GM19467 (cell line): ENCODE measurements around the gene IQSEC3.
"Not testable (repeated sequence)": the region's sequence is repeated elsewhere in the genome, so short reads cannot be mapped to it uniquely, and the experiment has no call there.

ENCODE experiments used
- ATAC-seq: cut with Tn5 transposase; IDR thresholded peaks from one replicate; pipeline ENCODE4 v1.9.1; 2021; ENCODE audit warnings: mild to moderate bottlenecking, moderate library complexity; ENCODE audit not compliant: unreplicated experiment

Gene IQSEC3

DNA sequence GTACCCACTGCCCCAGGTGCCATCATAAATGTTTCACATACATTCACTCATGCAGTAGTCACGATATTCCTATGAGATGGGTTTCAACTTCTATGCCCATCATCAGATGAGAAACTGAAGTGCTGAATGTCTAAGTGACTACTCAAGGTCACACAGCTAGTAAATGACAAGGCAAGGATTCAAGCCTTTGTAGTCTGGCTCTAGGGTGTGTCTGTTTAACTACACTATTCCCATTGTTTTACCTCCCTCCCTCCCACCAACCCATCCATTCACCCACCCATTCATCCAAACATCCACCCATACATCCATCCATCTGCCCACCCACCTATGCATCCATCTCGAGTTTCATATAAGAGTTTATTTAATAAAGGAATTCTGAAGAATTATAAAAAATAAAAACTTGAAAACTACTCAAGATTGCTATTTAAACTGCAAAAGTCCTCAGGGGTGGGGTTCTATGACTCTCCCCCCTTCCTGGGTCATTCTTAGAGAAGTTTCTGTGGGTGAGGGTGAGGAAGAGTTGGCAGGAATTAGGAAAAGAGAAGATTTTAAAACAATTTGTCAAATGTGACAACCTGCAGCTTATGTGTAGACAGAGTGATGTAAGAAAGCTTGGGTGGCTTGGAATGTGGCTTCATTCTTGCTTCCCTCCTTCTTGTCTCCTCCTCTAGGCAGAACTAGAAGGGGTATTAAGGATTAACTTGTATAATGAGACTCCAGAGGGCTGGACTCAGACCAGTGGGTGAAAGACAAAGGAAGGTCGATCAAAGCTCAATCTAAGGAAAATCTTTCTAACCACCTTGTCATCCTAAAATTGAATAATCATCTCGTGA is 13.4 kb upstream of the IQSEC3 start:
- not testable (repeated sequence) for ATAC-seq

DNA sequence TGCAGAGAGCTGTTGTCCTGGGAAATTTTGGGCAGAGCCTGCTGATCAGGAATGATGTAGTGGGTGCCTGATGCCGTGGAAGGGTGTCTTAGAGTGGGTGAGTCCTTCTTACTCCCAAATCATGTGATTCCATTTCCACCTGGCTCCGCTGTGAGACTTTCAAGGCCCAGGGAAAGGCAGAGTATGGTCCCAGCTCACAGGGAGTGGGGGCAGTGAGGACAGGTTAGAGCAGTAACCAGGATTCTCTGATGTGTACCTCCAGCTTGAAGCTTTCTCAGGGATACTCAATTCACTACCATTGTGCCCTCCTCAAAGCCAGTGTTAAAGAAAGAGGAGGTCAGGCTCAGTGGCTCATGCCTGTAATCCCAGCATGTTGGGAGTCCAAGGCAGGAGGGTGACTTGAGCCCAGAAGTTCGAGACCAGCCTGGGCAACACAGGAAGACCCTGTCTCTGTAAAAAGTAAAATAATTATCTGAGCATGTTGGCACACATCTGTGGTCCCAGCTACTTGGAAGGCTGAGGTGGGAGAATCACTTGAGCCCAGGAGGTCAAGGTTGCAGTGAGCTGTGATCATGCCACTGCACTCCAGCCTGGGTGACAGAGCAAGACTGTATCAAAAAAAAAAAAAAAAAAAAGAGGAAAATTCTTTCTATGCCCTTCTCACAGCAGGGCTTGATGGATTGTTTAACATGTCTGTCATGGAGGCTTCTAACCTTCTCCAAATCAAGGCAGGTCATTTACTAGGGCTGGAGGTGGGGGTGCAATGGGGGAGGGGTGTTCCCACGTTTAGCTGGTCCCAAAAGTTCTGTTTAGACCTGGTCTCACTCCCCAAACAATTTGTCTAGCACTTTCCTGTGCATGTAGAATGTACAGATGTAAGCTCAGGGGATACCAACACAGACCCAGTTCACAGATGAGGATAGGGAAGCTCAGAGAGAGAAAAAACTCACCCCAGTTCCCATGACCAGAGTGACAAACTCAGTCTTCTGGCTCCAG is 12.5 kb upstream of the IQSEC3 start:
- ATAC-seq: no peak

DNA sequence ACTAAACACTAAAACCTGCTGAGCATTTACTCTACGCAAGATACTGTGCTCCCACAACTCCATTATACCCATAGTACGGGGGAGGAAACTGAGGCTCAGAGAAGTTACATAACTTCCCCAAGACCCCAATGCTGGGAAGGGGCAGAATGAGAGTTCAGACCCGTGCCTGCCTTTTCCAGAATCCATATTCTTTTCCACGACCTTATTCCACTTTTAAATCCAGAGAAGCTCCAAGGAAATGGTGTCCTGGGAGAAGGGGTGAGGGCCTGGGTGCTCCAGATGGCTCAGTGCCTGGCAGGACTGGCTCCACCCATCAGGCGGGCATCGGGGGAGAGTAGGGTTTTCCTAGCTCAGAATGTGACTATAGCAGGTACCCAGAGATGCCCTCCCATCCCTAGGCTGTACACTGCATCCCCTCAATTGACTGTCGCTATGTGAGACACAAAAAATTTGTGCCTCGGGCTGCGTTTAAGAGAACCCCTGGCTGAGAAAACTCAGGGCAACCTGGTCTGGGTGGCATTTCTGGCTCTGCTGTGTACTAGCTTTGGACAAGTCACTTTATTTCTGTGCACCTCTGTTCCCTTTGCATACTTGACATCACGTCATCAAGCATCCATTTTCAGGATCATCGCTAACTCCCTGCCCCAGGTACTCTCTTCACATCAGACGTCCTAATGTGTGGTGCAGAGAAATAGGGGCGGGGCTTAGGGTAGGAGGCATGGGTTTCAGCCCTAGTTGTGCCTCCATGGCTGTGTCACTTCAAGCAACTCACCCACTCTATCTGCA is 11.6 kb upstream of the IQSEC3 start:
- no peak for ATAC-seq

- no peak for ATAC-seq
Observed at GRCh38 chr12:56683-57346, 9.8 kb upstream of the IQSEC3 start.

- no peak for ATAC-seq
Observed at GRCh38 chr12:57539-57938, 9.0 kb upstream of the IQSEC3 start.

- no peak for ATAC-seq
Observed at GRCh38 chr12:58832-59231, 7.7 kb upstream of the IQSEC3 start.

GRCh38 chr12:61845-62244 is 4.7 kb upstream of the IQSEC3 start:
- ATAC-seq: not testable (repeated sequence)

- not testable (repeated sequence) for ATAC-seq
Observed at GRCh38 chr12:65491-66063, 990 bp upstream of the IQSEC3 start.

- not testable (repeated sequence) for ATAC-seq
Observed at GRCh38 chr12:66782-67504, 376 bp downstream of the IQSEC3 start.

GRCh38 chr12:69677-70076 is 3.1 kb downstream of the IQSEC3 start:
- not testable (repeated sequence) for ATAC-seq

DNA sequence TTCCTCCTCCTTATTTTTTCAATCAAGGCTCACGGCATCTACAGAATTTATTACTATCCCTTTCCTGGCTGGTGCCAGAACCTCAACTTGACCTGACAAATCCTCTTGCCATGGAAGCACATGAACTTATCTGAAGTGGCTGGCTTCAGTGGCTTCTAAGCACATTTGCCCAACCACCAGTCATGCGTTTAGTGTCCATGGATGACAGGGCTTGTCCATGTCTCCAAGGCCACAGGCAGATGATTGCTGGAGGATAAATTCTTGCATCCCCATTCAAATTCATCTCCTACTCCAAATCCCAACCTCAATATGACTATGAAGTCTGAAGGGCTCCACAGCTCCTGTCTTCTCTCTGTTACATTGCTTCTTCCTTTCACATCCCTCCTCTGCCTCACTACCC is 4.0 kb downstream of the IQSEC3 start:
- ATAC-seq: not testable (repeated sequence)

DNA sequence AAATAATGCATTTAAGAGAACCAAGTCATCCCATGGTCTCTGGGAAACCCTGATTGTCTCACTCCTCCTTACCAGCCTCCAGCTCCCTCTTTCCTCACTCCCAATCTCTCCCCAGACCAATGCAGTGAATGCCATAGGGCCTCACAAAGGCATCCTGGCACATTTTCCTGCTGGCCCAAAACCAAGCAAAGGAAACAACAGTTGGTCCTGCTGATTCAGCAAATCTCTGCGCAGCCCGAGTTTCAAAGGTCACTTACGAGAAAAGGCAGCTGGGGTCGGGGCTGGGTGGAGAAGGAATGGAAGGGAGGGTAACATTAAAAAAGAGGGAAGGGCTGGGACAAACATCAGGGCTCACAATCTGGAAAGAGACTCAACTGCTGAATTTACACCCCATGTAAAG is 5.5 kb downstream of the IQSEC3 start:
- not testable (repeated sequence) for ATAC-seq

DNA sequence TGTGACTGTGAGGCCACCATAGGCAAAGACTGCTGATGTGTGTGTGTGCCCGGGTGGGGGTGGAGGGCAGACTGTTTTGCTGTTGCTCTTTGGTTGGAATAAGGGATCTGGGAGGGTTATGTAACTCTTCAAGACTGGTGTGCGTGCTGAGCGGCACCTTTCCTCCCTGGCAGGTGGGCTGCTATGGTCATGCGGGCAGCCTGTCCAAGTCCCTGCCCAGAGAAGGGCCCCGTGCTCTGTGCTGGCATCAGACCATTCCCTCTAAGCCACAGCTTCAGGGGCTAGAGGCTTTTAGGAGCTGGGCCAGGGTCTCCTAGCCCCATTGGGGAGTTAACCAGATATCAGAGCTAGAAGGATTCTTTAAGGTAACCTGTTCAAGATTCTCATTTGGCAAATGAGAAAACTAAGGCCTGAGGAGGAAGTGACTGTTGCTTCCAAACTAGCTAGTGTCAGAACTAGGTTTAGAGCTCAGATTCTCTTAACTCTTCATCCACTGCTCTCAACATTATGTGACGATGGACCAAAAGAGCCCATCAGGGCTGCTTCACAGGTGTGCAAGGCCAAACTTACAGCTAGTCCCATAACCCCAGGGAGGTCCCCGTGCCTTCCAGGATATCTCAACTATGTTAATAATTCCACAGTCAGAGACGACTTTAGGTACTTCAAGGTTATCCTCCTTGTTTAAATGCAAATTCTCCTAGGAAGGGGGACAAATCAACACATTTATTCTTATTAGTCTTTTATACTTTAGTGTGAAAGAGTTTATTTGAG is 8.0 kb downstream of the IQSEC3 start:
- ATAC-seq: not testable (repeated sequence)

DNA sequence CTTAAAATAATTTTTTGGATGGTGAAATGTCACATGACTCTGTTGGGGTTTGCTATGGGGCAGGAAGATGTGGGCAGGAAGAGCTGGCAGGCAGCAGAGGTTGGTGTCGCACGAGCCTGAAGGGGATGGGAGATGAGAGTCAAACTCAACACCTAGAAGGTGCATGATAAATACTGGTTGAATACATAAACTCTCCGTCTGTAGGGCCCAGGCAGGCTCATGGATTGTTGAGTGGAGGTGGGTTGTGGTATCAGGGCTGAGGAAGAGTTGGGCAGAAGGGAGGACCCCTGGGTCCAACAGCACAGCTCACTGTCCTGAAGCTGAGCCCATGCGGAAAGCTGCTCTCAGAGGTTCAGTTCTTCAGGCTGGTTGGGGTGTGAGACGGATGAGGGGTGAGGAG is 9.0 kb downstream of the IQSEC3 start:
- ATAC-seq: not testable (repeated sequence)

DNA sequence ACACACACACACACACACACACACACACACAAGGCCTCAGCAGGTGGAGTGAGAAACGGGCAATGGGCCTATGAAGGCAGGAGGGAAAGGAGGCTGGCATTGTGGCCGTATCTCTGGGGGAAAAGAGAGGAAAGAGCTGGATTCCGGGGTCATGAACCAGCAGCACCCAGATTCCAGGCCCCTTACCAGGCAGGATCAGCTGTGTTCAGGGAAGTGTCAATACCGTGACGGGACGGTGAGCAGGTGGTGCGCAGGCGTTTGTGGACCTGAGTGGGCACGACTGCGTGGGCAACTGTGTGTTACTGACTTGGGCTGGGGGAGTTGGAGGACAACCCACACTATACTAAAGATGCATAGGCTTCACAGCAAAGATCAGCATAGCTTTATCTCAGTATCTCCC is 9.5 kb downstream of the IQSEC3 start:
- not testable (repeated sequence) for ATAC-seq

DNA sequence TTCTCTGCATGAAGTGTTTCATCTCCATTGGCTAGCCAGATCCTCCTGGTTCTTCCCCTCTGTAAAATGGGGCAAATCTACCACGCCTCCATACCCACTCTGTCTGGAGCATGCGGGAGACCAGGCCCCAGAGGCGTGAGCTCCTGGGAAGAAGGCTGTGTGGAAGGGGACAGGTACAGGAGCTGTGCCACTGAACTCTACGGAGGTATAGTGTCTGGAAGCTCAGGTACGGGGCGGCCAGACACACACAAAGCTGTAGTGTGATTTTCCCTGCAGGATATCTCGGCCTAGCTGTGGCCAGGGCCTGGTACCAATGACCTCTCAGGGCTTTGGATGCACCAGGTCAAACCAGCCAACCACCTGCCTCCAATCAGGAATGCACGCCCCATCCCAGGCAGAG is 10.0 kb downstream of the IQSEC3 start:
- not testable (repeated sequence) for ATAC-seq

DNA sequence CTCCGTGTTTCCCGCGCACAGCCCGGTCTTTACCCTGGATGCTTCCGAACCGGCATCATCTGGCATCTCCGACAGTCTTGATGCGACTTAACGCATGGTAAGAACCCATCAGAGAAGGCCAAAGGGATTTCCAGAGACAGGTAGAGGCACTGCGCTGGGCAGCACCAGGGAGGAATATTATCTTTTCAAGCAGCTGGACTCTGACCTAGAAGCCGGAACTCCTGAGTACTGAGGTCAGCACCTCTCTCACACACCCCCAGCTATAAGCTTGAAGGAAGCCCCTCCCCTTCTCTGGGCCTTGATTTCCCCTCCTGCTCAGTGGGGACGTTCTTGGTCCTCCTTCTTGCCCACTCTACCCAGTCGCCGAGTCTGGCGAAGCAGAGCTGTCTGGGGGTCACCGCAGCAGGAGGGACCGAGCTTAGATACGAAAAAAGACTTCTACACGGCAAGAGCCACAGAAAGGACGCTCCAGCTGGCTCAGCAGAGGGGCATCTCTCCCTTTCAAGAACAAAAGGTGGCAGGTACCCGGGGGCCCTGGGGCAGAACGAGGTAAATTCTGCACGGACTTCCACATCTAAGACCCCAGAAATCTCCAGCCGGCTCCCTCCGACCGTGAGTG is 10.6 kb downstream of the IQSEC3 start:
- not testable (repeated sequence) for ATAC-seq

- not testable (repeated sequence) for ATAC-seq
Observed at GRCh38 chr12:77769-78383, 11.3 kb downstream of the IQSEC3 start.
